GM23338 (cell line): Measurements from ENCODE around the gene CKM. TPM values are rescaled to one million over a fixed set of nuclear protein-coding genes. Genes with fewer than 3 reads are reported as not detected.

Experiments used
- ATAC-seq: fragments of 200-7000 bp; cut with Tn5 transposase; 3 replicates; pipeline ENCODE4 v1.9.1; 2020
- DNase-seq: peaks from one replicate; pipeline ENCODE4 v3.0.0-alpha.2; 2015; ENCODE audit warnings: low spot score
- H2AFZ ChIP-seq: fragments of 200-600 bp; sonication (generic); 2 replicates; pipeline ENCODE4 v1.8.0; 2016; ENCODE audit warnings: antibody characterized with exemption, mild to moderate bottlenecking, moderate library complexity
- H3F3A ChIP-seq: fragments of 200-600 bp; sonication (generic); replicated peaks from 2 replicates; pipeline ENCODE4 v1.8.0; 2017; ENCODE audit warnings: antibody characterized with exemption, mixed run types, low read depth
- H3K27ac ChIP-seq: fragments of 200-600 bp; sonication (generic); 2 replicates; pipeline ENCODE4 v1.6.1; 2016; ENCODE audit warnings: low read depth
- H3K27me3 ChIP-seq: fragments of 200-600 bp; sonication (generic); 2 replicates; pipeline ENCODE4 v1.8.0; 2016; ENCODE audit warnings: mild to moderate bottlenecking, mixed run types, moderate library complexity; ENCODE audit not compliant: insufficient read depth
- H3K36me3 ChIP-seq: fragments of 200-600 bp; sonication (generic); 2 replicates; pipeline ENCODE4 v1.8.0; 2016; ENCODE audit warnings: mild to moderate bottlenecking; ENCODE audit not compliant: insufficient read depth
- H3K4me1 ChIP-seq: fragments of 200-600 bp; sonication (generic); 2 replicates; pipeline ENCODE4 v1.8.0; 2016; ENCODE audit warnings: mild to moderate bottlenecking, moderate library complexity; ENCODE audit not compliant: insufficient read depth
- H3K4me2 ChIP-seq: fragments of 200-600 bp; sonication (generic); 2 replicates; pipeline ENCODE4 v1.7.1; 2017; ENCODE audit warnings: mixed run types
- H3K4me3 ChIP-seq: fragments of 200-600 bp; sonication (generic); 2 replicates; pipeline ENCODE4 v1.6.1; 2016; ENCODE audit warnings: mixed run types
- H3K79me2 ChIP-seq: fragments of 200-600 bp; sonication (generic); replicated peaks from 2 replicates; pipeline ENCODE4 v1.8.0; 2017; ENCODE audit warnings: mild to moderate bottlenecking; ENCODE audit not compliant: insufficient read depth
- H3K9me2 ChIP-seq: fragments of 200-600 bp; sonication (generic); 2 replicates; pipeline ENCODE4 v1.8.0; 2017; ENCODE audit not compliant: insufficient read depth
- H4K20me1 ChIP-seq: fragments of 200-600 bp; sonication (generic); replicated peaks from 2 replicates; pipeline ENCODE4 v1.8.0; 2017; ENCODE audit warnings: mild to moderate bottlenecking; ENCODE audit not compliant: insufficient read depth
- H3K27ac Mint-ChIP-seq: 2 replicates; pipeline ENCODE4 v1.8.0; 2020; ENCODE audit warnings: inconsistent platforms, mild to moderate bottlenecking, moderate library complexity, mixed read lengths
- H3K27me3 Mint-ChIP-seq: 3 replicates; pipeline ENCODE4 v1.8.0; 2022; ENCODE audit warnings: low read depth, mild to moderate bottlenecking, moderate library complexity, mixed read lengths, inconsistent platforms; ENCODE audit not compliant: insufficient read depth, poor library complexity
- H3K36me3 Mint-ChIP-seq: 3 replicates; pipeline ENCODE4 v1.8.0; 2021; ENCODE audit warnings: low read depth, mild to moderate bottlenecking, inconsistent platforms, moderate library complexity, mixed read lengths
- H3K4me1 Mint-ChIP-seq: 3 replicates; pipeline ENCODE4 v1.8.0; 2020; ENCODE audit warnings: mild to moderate bottlenecking, inconsistent platforms, mixed read lengths
- H3K4me3 Mint-ChIP-seq: 3 replicates; pipeline ENCODE4 v1.8.0; 2021; ENCODE audit warnings: moderate library complexity, mild to moderate bottlenecking, inconsistent platforms, mixed read lengths
- H3K9me3 Mint-ChIP-seq: 3 replicates; pipeline ENCODE4 v1.8.0; 2020; ENCODE audit warnings: moderate library complexity, mild to moderate bottlenecking, inconsistent platforms, mixed read lengths
- CREB1 ChIP-seq: fragments of 250-450 bp; sonication (Bioruptor Pico); IDR thresholded peaks from 2 replicates; pipeline ENCODE4 v1.5.0; 2020; ENCODE audit warnings: low read depth, mild to moderate bottlenecking, moderate library complexity
- POLR2AphosphoS5 ChIP-seq: IDR thresholded peaks from 2 replicates; pipeline ENCODE4 v1.6.1; 2016; ENCODE audit warnings: antibody characterized with exemption, low read depth
- STAT1 ChIP-seq: IDR thresholded peaks from one replicate; pipeline ENCODE4 v1.6.1; 2016; ENCODE audit warnings: antibody characterized with exemption; ENCODE audit not compliant: unreplicated experiment
- ZNF331 ChIP-seq: fragments of 250-450 bp; sonication (Bioruptor Pico); IDR thresholded peaks from 2 replicates; pipeline ENCODE4 v1.5.0; 2020; ENCODE audit warnings: low read depth, mild to moderate bottlenecking, moderate library complexity
- long read RNA-seq: library from polyadenylated mRNA; unstranded; transcript quantifications from one replicate; pipeline ENCODE4 v2.0.0, GENCODE V29; 2020; ENCODE audit not compliant: unreplicated experiment
- polyA plus RNA-seq: library from polyadenylated mRNA; unstranded; fragments of >200 nt; fragmentation: Nextera tagmentation; extraction: Ambion mirVana; gene quantifications from 2 replicates; pipeline ENCODE4 v1.2.1, GENCODE V29; 2016
- total RNA-seq: library from RNA; depleted of rRNA; stranded (reverse); fragments of >200 nt; shearing (Covaris generic); gene quantifications from 2 replicates; pipeline ENCODE4 v1.2.3, GENCODE V29; 2014; rRNA removed
- TF ChIP-seq, protein P1 (sequence below), 2 experiments: fragments of 200-600 bp in 1 of 2; sonication (generic) in 1 of 2; conservative IDR thresholded peaks; 2 replicates each; pipeline versions ENCODE4 v1.5.1 to v1.6.1; 2016 to 2017; ENCODE audit warnings: antibody characterized with exemption in 2 of 2, low read depth in 2 of 2, mild to moderate bottlenecking in 2 of 2, moderate library complexity in 1 of 2

The CKM gene
- total RNA-seq: not detected in 2 replicates
- 0.47 TPM in 1 of 2 replicates, not detected in the other for polyA plus RNA-seq
- long read RNA-seq: 0 reads

DNA sequence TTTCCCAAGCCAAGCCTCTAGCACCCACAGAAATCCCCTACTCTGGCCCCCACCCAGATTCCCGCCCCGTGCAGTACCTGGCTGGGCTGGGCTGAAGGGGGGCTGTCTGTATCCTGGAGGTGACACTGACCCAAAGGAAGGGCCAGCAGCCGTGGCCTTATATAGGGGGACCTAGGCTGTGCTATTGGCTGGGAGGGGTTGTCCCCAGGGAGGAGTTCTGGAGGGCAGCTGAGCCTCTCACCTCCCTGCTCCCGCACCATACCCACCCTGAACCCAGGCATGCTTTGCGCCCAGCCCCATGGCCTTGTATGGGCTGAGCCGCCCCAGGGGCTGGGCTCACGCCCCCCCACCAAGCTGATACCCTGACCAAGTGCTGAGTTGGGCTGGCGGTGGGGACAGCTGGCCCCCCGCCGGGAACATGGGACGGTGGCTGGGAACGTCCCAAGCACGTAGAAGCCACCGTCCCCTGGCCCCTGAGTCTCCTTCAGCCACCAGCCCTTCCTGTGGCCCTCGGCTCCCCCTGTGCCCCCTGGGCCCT, at the start of gene CKM:
CKM (minus strand) TSS at position 132 of the 538 bp plus-strand sequence. CDS start 3,162 bp downstream, outside the sequence.
- H3K36me3 ChIP-seq: no peaks in the 10 kb centered on the region
- peaks cover 21% of the 10 kb centered on the region; the same call in 1 of the 2 replicates for H3F3A ChIP-seq
- no peak within 1 kb of the TSS for H3K27ac ChIP-seq
- H3K36me3 Mint-ChIP-seq: no peaks in the 10 kb centered on the region
- H3K4me2 ChIP-seq: peak within 1 kb of the TSS; percentile 85
- peak within 1 kb of the TSS; percentile 60 for H3K4me3 Mint-ChIP-seq
- ATAC-seq (no peak; the same call in 2 of the 3 replicates), DNase-seq (no peak)
- no peaks in the 10 kb centered on the region for H3K79me2 ChIP-seq
- no peak within 1 kb of the TSS for H3K27ac Mint-ChIP-seq
- peaks cover 35% of the 10 kb centered on the region for H3K27me3 ChIP-seq
- H3K4me1 ChIP-seq: peaks cover 18% of the 10 kb centered on the region
- no peaks in the 10 kb centered on the region for H3K9me2 ChIP-seq
- no peaks in the 10 kb centered on the region for H4K20me1 ChIP-seq
- H3K27me3 Mint-ChIP-seq: peaks cover 38% of the 10 kb centered on the region
- TF ChIP-seq, protein P1, sequence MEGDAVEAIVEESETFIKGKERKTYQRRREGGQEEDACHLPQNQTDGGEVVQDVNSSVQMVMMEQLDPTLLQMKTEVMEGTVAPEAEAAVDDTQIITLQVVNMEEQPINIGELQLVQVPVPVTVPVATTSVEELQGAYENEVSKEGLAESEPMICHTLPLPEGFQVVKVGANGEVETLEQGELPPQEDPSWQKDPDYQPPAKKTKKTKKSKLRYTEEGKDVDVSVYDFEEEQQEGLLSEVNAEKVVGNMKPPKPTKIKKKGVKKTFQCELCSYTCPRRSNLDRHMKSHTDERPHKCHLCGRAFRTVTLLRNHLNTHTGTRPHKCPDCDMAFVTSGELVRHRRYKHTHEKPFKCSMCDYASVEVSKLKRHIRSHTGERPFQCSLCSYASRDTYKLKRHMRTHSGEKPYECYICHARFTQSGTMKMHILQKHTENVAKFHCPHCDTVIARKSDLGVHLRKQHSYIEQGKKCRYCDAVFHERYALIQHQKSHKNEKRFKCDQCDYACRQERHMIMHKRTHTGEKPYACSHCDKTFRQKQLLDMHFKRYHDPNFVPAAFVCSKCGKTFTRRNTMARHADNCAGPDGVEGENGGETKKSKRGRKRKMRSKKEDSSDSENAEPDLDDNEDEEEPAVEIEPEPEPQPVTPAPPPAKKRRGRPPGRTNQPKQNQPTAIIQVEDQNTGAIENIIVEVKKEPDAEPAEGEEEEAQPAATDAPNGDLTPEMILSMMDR (conservative IDR thresholded peaks at IDR 0.05; ENCODE audit: low read depth in 2 of 2): no peak
- peak within 1 kb of the TSS; percentile 59 for H3K4me3 ChIP-seq
- no peaks in the 10 kb centered on the region; the same call in 2 of the 3 replicates for H3K9me3 Mint-ChIP-seq
- peak within 1 kb of the TSS; percentile 93 for H2AFZ ChIP-seq
- peaks cover 14% of the 10 kb centered on the region for H3K4me1 Mint-ChIP-seq

DNA sequence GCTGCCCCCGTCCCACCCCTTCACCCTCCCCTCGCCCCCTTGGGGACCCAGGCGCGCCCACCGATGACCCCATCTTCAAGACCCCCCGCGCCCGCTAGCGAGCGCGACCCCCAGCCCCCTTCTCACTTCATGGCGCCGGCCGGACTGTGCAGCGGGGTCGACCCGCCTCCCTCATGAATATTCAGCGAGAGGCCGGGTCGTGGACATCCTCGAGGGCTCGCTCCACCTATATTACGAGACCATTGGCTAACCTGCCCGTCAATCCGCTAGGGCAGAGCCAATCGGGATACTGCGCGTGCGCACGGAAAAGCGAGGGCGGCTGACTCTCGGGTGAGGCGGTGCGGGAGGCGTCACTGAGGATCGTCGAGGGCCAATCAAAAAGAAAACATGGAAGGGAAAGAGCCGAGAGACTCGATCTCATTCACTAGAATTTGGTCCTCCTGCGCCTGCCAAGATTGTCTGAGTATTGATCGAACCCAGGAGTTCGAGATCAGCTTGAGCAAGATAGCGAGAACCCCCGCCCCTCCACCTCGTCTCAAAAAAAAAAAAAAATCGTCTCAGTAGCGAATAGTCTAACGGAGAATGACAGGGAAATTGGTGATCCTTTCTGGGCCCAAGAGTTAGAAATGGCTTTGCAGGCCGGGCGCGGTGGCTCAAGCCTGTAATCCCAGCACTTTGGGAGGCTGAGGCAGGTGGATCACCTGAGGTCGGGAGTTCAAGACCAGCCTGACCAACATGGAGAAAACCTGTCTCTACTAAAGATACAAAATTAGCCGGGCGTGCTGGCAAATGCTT, 47.9 kb upstream of the CKM start, which contains the start of gene ERCC2:
ERCC2 (minus strand) TSS at position 164 of the 795 bp plus-strand sequence; CDS start at position 131, 33 bp downstream.
- Histone ChIP-seq H3K79me2 (peaks cover 25% of the 10 kb centered on the region), H3K4me2 (peak within 1 kb of the TSS; percentile 92), H3K27ac (peak within 1 kb of the TSS; percentile 96), H3K9me2 (no peaks in the 10 kb centered on the region), H2AFZ (peak within 1 kb of the TSS; percentile 80), H3K4me3 (peak within 1 kb of the TSS; percentile 89), H4K20me1 (peaks cover 14% of the 10 kb centered on the region; the same call in 1 of the 2 replicates), H3F3A (peaks cover 6% of the 10 kb centered on the region), H3K27me3 (no peaks in the 10 kb centered on the region), H3K4me1 (peaks cover 10% of the 10 kb centered on the region; the same call in 1 of the 2 replicates), H3K36me3 (peaks cover 17% of the 10 kb centered on the region)
- H3K4me3 Mint-ChIP-seq: peak within 1 kb of the TSS; percentile 82
- peaks cover 18% of the 10 kb centered on the region for H3K27me3 Mint-ChIP-seq
- ATAC-seq (peak; percentile 96), DNase-seq (peak; percentile 100)
- no peaks in the 10 kb centered on the region for H3K9me3 Mint-ChIP-seq
- peak within 1 kb of the TSS; percentile 98 for H3K27ac Mint-ChIP-seq
- TF ChIP-seq ZNF331 (CRISPR knock-in tag) (no peak), CREB1 (peak; percentile 64), POLR2AphosphoS5 (peak; percentile 86), STAT1 (no peak)
- peaks cover 21% of the 10 kb centered on the region for H3K36me3 Mint-ChIP-seq
- peaks cover 15% of the 10 kb centered on the region for H3K4me1 Mint-ChIP-seq
